ENCODE measurements around the gene UAP1. TPM values are rescaled to one million over a fixed set of nuclear protein-coding genes. Genes with fewer than 3 reads are reported as not detected.

The UAP1 gene
- total RNA-seq, 1 donor from 2014 or later = 29.4 TPM

- H3K4me1 ChIP-seq = peaks cover 11% of the 10 kb centered on the region
- H3K36me3 ChIP-seq = no peaks in the 10 kb centered on the region
- DNase-seq (no peak), ATAC-seq (no peak)
- no peak overlapping the region for H3K4me3 ChIP-seq
- peaks cover 18% of the 10 kb centered on the region for H3K9me3 ChIP-seq
- no peaks in the 10 kb centered on the region for H3K27me3 ChIP-seq (ENCODE audit: low read depth)
- H3K27ac ChIP-seq = no peak overlapping the region
- TF ChIP-seq CTCF (IDR thresholded peaks at IDR 0.05) = no peak
- intact Hi-C loops (cut with DNase I) = no loop called here
Observed at GRCh38 chr1:162616848-162617247, 55.3 kb downstream of the UAP1 start.

- Histone ChIP-seq H3K27me3 (ENCODE audit: low read depth) (no peaks in the 10 kb centered on the region), H3K4me1 (peaks cover 11% of the 10 kb centered on the region), H3K4me3 (no peak overlapping the region), H3K9me3 (peaks cover 18% of the 10 kb centered on the region), H3K27ac (no peak overlapping the region), H3K36me3 (no peaks in the 10 kb centered on the region)
- no peak for DNase-seq
- ATAC-seq = no peak
- no peak for TF ChIP-seq CTCF (IDR thresholded peaks at IDR 0.05)
- intact Hi-C loops (cut with DNase I) = no loop called here
Observed at GRCh38 chr1:162617513-162617912, 56.0 kb downstream of the UAP1 start.

- no peak overlapping the region for H3K4me3 ChIP-seq
- intact Hi-C loops (cut with DNase I) = no loop called here
- TF ChIP-seq CTCF (IDR thresholded peaks at IDR 0.05) = no peak
- ATAC-seq = no peak
- H3K27me3 ChIP-seq (ENCODE audit: low read depth) = no peaks in the 10 kb centered on the region
- no peak for DNase-seq
- no peaks in the 10 kb centered on the region for H3K36me3 ChIP-seq
- H3K9me3 ChIP-seq = peaks cover 18% of the 10 kb centered on the region
- H3K27ac ChIP-seq = no peak overlapping the region
- H3K4me1 ChIP-seq = no peaks in the 10 kb centered on the region
Observed at GRCh38 chr1:162619076-162619475, 57.6 kb downstream of the UAP1 start.

DNA sequence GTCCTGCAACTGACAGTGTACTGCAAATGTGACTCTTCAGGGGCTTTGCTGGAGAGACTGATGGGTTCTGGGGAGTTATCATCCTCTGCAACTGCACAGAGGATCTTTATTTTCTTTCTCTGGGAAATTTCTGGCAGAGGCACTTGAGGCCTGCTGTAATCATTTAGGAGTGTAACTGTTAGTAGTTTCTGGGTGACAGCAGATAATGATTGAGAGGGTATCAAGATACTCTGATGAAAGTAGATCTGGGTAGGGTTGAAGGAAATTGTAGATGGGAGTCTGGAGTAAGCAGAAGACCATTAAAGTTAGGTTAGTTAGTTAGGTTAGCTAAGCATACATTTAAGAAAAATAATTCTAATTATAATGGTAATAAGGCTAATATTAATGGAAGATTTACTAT, 59.7 kb downstream of the UAP1 start:
- no peak for TF ChIP-seq CTCF (IDR thresholded peaks at IDR 0.05)
- no peak overlapping the region for H3K27ac ChIP-seq
- ATAC-seq (no peak), DNase-seq (no peak)
- H3K4me1 ChIP-seq = peaks cover under 1% of the 10 kb centered on the region
- H3K9me3 ChIP-seq = peaks cover 18% of the 10 kb centered on the region
- H3K4me3 ChIP-seq = no peak overlapping the region
- H3K36me3 ChIP-seq = no peaks in the 10 kb centered on the region
- no peaks in the 10 kb centered on the region for H3K27me3 ChIP-seq (ENCODE audit: low read depth)
- intact Hi-C loops (cut with DNase I) = no loop called here

DNA sequence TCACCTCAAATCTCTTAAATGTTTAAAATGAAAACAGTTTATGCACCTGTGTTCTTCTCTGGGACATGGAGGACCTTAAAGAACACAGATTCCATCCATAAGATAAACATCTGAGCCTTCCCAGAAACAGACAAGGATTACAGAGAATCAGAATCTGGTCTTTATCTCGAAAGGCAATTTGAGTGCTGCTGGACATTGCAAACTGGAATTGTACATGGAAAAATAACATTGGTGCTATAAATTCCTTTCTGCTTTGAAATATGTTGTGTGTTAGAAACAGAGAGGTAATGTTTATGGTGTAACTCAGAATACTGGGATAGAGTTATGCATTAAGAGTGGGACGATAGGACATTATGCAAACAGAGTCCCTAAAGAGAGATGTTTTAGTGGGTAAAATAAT, 64.2 kb downstream of the UAP1 start:
- no peak for TF ChIP-seq CTCF (IDR thresholded peaks at IDR 0.05)
- Histone ChIP-seq H3K4me3 (no peak overlapping the region), H3K27me3 (ENCODE audit: low read depth) (no peaks in the 10 kb centered on the region), H3K4me1 (peaks cover 11% of the 10 kb centered on the region), H3K36me3 (no peaks in the 10 kb centered on the region), H3K9me3 (no peaks in the 10 kb centered on the region), H3K27ac (no peak overlapping the region)
- intact Hi-C loops (cut with DNase I) = no loop called here
- DNase-seq (no peak), ATAC-seq (no peak)

GRCh38 chr1:162626094-162626493, 64.6 kb downstream of the UAP1 start:
- DNase-seq (no peak), ATAC-seq (no peak)
- TF ChIP-seq CTCF (IDR thresholded peaks at IDR 0.05) = no peak
- peaks cover 11% of the 10 kb centered on the region for H3K4me1 ChIP-seq
- intact Hi-C loops (cut with DNase I) = no loop called here
- H3K27me3 ChIP-seq (ENCODE audit: low read depth) = no peaks in the 10 kb centered on the region
- H3K4me3 ChIP-seq = no peak overlapping the region
- H3K27ac ChIP-seq = no peak overlapping the region
- H3K9me3 ChIP-seq = no peaks in the 10 kb centered on the region
- H3K36me3 ChIP-seq = no peaks in the 10 kb centered on the region
